GM23248 (cell line): ENCODE results near the gene SLC12A7.

Source experiments
- EZH2 ChIP-seq: fragments of 200-600 bp; sonication (generic); IDR thresholded peaks from 2 replicates; pipeline ENCODE4 v1.6.1; 2018; ENCODE audit warnings: antibody characterized with exemption, mild to moderate bottlenecking; ENCODE audit not compliant: insufficient read depth, poor library complexity, severe bottlenecking
- EZH2phosphoT487 ChIP-seq: fragments of 200-600 bp; sonication (generic); IDR thresholded peaks from 2 replicates; pipeline ENCODE4 v1.6.1; 2018; ENCODE audit warnings: antibody characterized with exemption, moderate library complexity, mild to moderate bottlenecking, low read depth; ENCODE audit not compliant: insufficient read depth

DNA sequence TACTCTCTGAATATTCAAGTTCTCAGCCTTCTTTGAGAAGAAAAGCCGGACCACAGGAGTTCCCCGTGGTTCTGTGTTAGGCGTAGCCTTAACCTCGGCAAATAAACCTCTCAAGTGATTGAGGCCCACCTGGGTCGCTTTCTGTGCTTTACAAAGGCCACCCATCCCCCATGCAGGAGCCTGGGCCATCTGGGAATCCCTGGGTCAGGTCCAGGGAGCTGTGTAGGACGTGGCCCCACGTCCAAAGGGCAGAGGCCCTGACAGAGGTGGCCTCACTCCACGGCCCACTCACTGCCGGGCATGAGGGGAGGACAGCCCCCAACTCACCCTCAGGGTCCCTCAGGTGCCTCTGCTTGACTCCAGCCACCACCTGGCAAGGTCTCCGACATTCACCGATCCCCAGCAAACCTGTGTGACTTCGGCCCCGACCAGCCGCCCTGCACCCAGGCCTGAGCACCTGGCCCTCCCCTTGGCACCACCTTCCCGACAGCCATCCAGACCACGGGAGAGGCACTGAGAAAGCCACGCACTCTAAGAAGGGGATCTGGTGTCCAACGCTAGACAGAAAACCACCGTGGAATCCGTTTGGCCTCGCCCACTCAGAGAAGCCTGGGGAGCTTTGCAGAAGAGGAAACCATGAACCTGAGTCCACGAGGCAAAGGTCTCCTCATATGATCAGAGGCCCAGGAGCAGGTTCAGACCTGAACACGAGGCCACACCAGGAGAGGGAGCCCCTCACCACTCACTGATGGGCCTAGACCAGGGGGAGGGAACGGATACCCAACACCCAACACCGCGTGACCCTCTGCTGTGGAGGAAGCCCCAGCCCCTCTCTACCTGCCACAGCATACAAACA lies 4.5 kb downstream of the SLC12A7 start:
- TF ChIP-seq EZH2 (no peak), EZH2phosphoT487 (no peak)
